ENCODE measurements around the gene SOAT2.

- TF ChIP-seq CREB1 (IDR thresholded peaks at IDR 0.05; ENCODE audit: low read depth) (no peak), YY1 (IDR thresholded peaks at IDR 0.05; ENCODE audit: low read depth) (no peak), RAD21 (IDR thresholded peaks at IDR 0.05; ENCODE audit: low read depth) (no peak), CEBPB (IDR thresholded peaks at IDR 0.05) (no peak), FOXM1 (IDR thresholded peaks at IDR 0.05; ENCODE audit: borderline replicate concordance, low read depth) (no peak), EP300 (IDR thresholded peaks at IDR 0.05; ENCODE audit: borderline replicate concordance) (no peak), ZBTB7A (IDR thresholded peaks at IDR 0.05; ENCODE audit: low read depth) (no peak), MAX (IDR thresholded peaks at IDR 0.05) (no peak), TAF1 (IDR thresholded peaks at IDR 0.05; ENCODE audit: low read depth) (no peak), EGR1 (IDR thresholded peaks at IDR 0.05) (no peak), REST (IDR thresholded peaks at IDR 0.05; ENCODE audit: low read depth) (no peak), USF1 (IDR thresholded peaks at IDR 0.05) (no peak), TEAD4 (IDR thresholded peaks at IDR 0.05) (no peak)
Observed at GRCh38 chr12:53055471-53056266, 47.6 kb upstream of the SOAT2 start.
